Endothelial cell of umbilical vein (primary cell): ENCODE measurements around the gene METTL26. TPM values are rescaled to one million over a fixed set of nuclear protein-coding genes. Genes with fewer than 3 reads are reported as not detected.
A peak's percentile ranks its signal among the peaks of the same experiment; 100 is the strongest.

Source experiments
- BruUV-seq: library from RNA; stranded (reverse); fragments of 400-500 nt; replicated peaks from 2 replicates; lab custom pipeline; 2021; lab: Mats Ljungman, UMichigan
- CTCF ChIA-PET: fragments of 300-600, 350-600 bp; sonication (Branson Sonifier 250); formaldehyde crosslinking; loops from one replicate; lab custom pipeline; 2021; ENCODE audit warnings: antibody characterized with exemption, inconsistent platforms; lab: Charles Lee
- POLR2A ChIA-PET: fragments of 300-600, 350-600 bp; sonication (Branson Sonifier 250); formaldehyde crosslinking; loops from one replicate; lab custom pipeline; 2021; ENCODE audit warnings: antibody characterized with exemption, inconsistent platforms; lab: Charles Lee
- DNase-seq: peaks from one replicate; pipeline ENCODE4 v3.0.0-alpha.2; 2011; ENCODE audit warnings: low read depth, low spot score
- FAIRE-seq: peaks from 2 replicates; lab custom pipeline; 2011; peaks lifted over from hg19 to GRCh38; lab: Jason Lieb, UNC
- H2AFZ ChIP-seq: 2 replicates; pipeline ENCODE4 v1.6.0; 2012; ENCODE audit warnings: low read depth, low read length, control low read depth, inconsistent platforms
- H3K27ac ChIP-seq: 2 replicates; pipeline ENCODE4 v1.5.1; 2011; ENCODE audit warnings: low read depth, mild to moderate bottlenecking, control low read depth, low read length, moderate library complexity; ENCODE audit not compliant: insufficient read depth
- H3K27me3 ChIP-seq, 2 experiments: 2 replicates each; pipeline versions ENCODE4 v1.6.0 to v1.6.1; 2011; ENCODE audit warnings: low read length in 2 of 2, mixed read lengths in 1 of 2; ENCODE audit not compliant: control insufficient read depth in 2 of 2, insufficient read depth in 2 of 2
- H3K36me3 ChIP-seq, 2 experiments: 2 replicates in 1 of 2; 3 replicates in 1 of 2; pipeline ENCODE4 v1.5.1; 2011; ENCODE audit warnings: low read length in 2 of 2, mild to moderate bottlenecking in 1 of 2, moderate library complexity in 1 of 2; ENCODE audit not compliant: control insufficient read depth in 2 of 2, insufficient read depth in 2 of 2; ENCODE audit errors: extremely low read depth in 1 of 2
- H3K4me1 ChIP-seq: 3 replicates; pipeline ENCODE4 v1.5.1; 2011; ENCODE audit warnings: mild to moderate bottlenecking, low read length; ENCODE audit not compliant: control insufficient read depth, insufficient read depth; ENCODE audit errors: extremely low read depth
- H3K4me2 ChIP-seq: 2 replicates; pipeline ENCODE4 v1.6.1; 2011; ENCODE audit warnings: low read length, control low read depth, mixed read lengths; ENCODE audit not compliant: insufficient read depth
- H3K4me3 ChIP-seq, 3 experiments: fragments of 200-600 bp in 1 of 3; sonication (generic), shearing (Covaris generic) in 1 of 3; replicated peaks in 1 of 3; 2 replicates each; pipeline ENCODE4 v1.5.1; 2011 to 2016; ENCODE audit warnings: control low read depth in 3 of 3, low read length in 3 of 3, mild to moderate bottlenecking in 2 of 3, inconsistent platforms in 1 of 3, low read depth in 1 of 3, moderate library complexity in 1 of 3; ENCODE audit not compliant: insufficient read depth in 1 of 3
- H3K79me2 ChIP-seq: 2 replicates; pipeline ENCODE4 v1.6.0; 2012; ENCODE audit warnings: low read length, inconsistent platforms; ENCODE audit not compliant: control insufficient read depth, insufficient read depth
- H3K9ac ChIP-seq: replicated peaks from 2 replicates; pipeline ENCODE3; 2011; ENCODE audit warnings: low read length, control low read depth; ENCODE audit not compliant: insufficient read depth; ENCODE audit errors: extremely low read depth
- H3K9me1 ChIP-seq: replicated peaks from 3 replicates; pipeline ENCODE4 v1.6.0; 2011; ENCODE audit warnings: mild to moderate bottlenecking, low read length; ENCODE audit not compliant: control insufficient read depth, insufficient read depth; ENCODE audit errors: extremely low read depth
- H3K9me3 ChIP-seq: replicated peaks from 2 replicates; pipeline ENCODE4 v1.5.1; 2012; ENCODE audit warnings: low read length, inconsistent platforms; ENCODE audit not compliant: control insufficient read depth, insufficient read depth
- H4K20me1 ChIP-seq: replicated peaks from 2 replicates; pipeline ENCODE3; 2011; ENCODE audit warnings: mild to moderate bottlenecking, low read length; ENCODE audit not compliant: control insufficient read depth, insufficient read depth; ENCODE audit errors: extremely low read depth
- EZH2 ChIP-seq: IDR thresholded peaks from 2 replicates; pipeline ENCODE4 v1.6.1; 2012; ENCODE audit warnings: borderline replicate concordance, low read depth, mild to moderate bottlenecking, moderate library complexity, low read length, inconsistent platforms; ENCODE audit not compliant: severe bottlenecking
- FOS ChIP-seq: IDR thresholded peaks from 2 replicates; pipeline ENCODE4 v1.6.1; 2011; ENCODE audit warnings: mild to moderate bottlenecking, low read length, moderate library complexity, borderline replicate concordance; ENCODE audit not compliant: insufficient read depth
- GATA2 ChIP-seq: IDR thresholded peaks from 2 replicates; pipeline ENCODE4 v1.7.0; 2011; ENCODE audit warnings: low read depth, mild to moderate bottlenecking, moderate library complexity, mixed read lengths, low read length; ENCODE audit not compliant: insufficient read length, insufficient read depth
- JUN ChIP-seq: IDR thresholded peaks from 2 replicates; pipeline ENCODE4 v1.6.1; 2011; ENCODE audit warnings: borderline replicate concordance, low read depth; ENCODE audit not compliant: insufficient read length, insufficient read depth
- MAX ChIP-seq: IDR thresholded peaks from 2 replicates; pipeline ENCODE4 v1.6.1; 2011; ENCODE audit not compliant: insufficient read depth, insufficient read length
- MYC ChIP-seq: IDR thresholded peaks from one replicate; pipeline ENCODE4 v1.6.1; 2011; ENCODE audit warnings: mild to moderate bottlenecking, low read depth, low read length
- POLR2A ChIP-seq: IDR thresholded peaks from 2 replicates; pipeline ENCODE4 v1.6.1; 2012; ENCODE audit warnings: low read depth, mild to moderate bottlenecking, control low read depth, low read length
- POLR2AphosphoS5 ChIP-seq: IDR thresholded peaks from 2 replicates; pipeline ENCODE4 v1.6.1; 2012; ENCODE audit warnings: low read depth, mild to moderate bottlenecking, control low read depth, low read length, moderate library complexity; ENCODE audit not compliant: insufficient read depth
- dilution Hi-C: fragments of 300-500 bp; cut with MboI; formaldehyde crosslinking; loops from one replicate; pipeline ENCODE4 v1.15.0; 2019; ENCODE audit warnings: low sequenced_read_pairs; ENCODE audit not compliant: extremely low pct_ligation_motif_present
- intact Hi-C: fragments of 100-400 bp; cut with micrococcal nuclease; formaldehyde crosslinking; loops from one replicate; pipeline ENCODE4 v1.10.0; 2022
- polyA plus RNA-seq, 4 experiments: library from polyadenylated mRNA; depleted of rRNA in 3 of 4; stranded (reverse) in 3 of 4; unstranded in 1 of 4; fragments of >200 nt; gene quantifications; 2 replicates each; pipeline versions ENCODE4 v1.2.1 to v1.2.3, GENCODE V29; 2011 to 2012; ENCODE audit warnings: missing spikeins in 1 of 4
- total RNA-seq: library from RNA; stranded (reverse); gene quantifications from 2 replicates; pipeline ENCODE4 v1.2.3, GENCODE V29; 2021
- TF ChIP-seq, protein P1 (sequence below), 2 donors: IDR thresholded peaks; 1 replicate in 1 of 2; 2 replicates in 1 of 2; pipeline ENCODE4 v1.5.1; 2011; ENCODE audit warnings: low read length in 2 of 2, mild to moderate bottlenecking in 2 of 2, moderate library complexity in 2 of 2, control low read depth in 1 of 2, inconsistent platforms in 1 of 2, low read depth in 1 of 2; ENCODE audit not compliant: insufficient read depth in 1 of 2; ENCODE audit errors: extremely low read depth in 1 of 2

METTL26 gene
- total and polyA plus RNA-seq, 2 donors (not counting 3 experiments of a cell fraction or from before 2014, with no cell fraction given), result 114 to 138 TPM

DNA sequence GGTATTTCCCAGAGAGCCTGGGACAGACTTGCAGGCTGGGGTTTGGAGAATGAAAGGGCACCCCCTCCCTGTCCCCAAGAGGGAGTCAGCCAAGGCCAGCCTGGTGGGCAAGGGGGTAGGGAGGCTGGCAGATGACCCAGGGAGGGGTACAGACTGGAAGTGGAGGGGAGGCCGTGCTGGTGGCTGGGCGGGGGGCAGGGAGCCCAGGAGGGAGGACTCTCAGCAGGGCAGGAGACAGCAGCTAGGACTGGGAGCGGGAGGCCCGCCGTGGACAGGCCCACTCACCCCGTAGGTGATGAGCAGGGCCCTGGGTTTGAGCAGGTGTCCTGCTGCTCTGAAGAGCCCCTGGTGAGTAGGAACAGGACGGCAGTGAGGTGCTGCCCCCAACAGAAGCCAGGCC is 1.1 kb downstream of the METTL26 start:
- dilution Hi-C loops, result no loop called here
- H3K36me3 ChIP-seq, result no peaks in the 10 kb centered on the region
- no peaks in the 10 kb centered on the region for H3K9me3 ChIP-seq
- H3K27ac ChIP-seq, result no peak overlapping the region
- TF ChIP-seq POLR2AphosphoS5, result no peak
- no peak for TF ChIP-seq JUN
- TF ChIP-seq EZH2, result no peak
- TF ChIP-seq MAX, result no peak
- no peak for TF ChIP-seq FOS
- TF ChIP-seq POLR2A, result no peak
- no peak for TF ChIP-seq MYC
- TF ChIP-seq GATA2, result no peak
- TF ChIP-seq, protein P1, sequence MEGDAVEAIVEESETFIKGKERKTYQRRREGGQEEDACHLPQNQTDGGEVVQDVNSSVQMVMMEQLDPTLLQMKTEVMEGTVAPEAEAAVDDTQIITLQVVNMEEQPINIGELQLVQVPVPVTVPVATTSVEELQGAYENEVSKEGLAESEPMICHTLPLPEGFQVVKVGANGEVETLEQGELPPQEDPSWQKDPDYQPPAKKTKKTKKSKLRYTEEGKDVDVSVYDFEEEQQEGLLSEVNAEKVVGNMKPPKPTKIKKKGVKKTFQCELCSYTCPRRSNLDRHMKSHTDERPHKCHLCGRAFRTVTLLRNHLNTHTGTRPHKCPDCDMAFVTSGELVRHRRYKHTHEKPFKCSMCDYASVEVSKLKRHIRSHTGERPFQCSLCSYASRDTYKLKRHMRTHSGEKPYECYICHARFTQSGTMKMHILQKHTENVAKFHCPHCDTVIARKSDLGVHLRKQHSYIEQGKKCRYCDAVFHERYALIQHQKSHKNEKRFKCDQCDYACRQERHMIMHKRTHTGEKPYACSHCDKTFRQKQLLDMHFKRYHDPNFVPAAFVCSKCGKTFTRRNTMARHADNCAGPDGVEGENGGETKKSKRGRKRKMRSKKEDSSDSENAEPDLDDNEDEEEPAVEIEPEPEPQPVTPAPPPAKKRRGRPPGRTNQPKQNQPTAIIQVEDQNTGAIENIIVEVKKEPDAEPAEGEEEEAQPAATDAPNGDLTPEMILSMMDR (IDR thresholded peaks at IDR 0.05; ENCODE audit: extremely low read depth in 1 of 2, insufficient read depth in 1 of 2, low read depth in 1 of 2, low read length in 2 of 2), result no peak
- peaks cover 8% of the 10 kb centered on the region for H3K79me2 ChIP-seq
- intact Hi-C loops, result no loop called here
- POLR2A ChIA-PET, result no interaction called here
- H3K27me3 ChIP-seq, result no peaks in the 10 kb centered on the region
- peak overlapping the region; percentile 48 for H3K4me2 ChIP-seq
- H2AFZ ChIP-seq, result no peak overlapping the region
- no peak overlapping the region for H3K9ac ChIP-seq
- H3K4me3 ChIP-seq, result peak overlapping the region in 2 of 3 experiments; percentile 61 to 82
- no TSS peak for BruUV-seq
- no peaks in the 10 kb centered on the region for H4K20me1 ChIP-seq
- CTCF ChIA-PET, result interaction anchor here (0.6 to 0.8 kb wide), 2 partner anchors 14 to 45 kb away, joined by 3 read pairs; partner anchors contain the start of gene RAB40C
- H3K4me1 ChIP-seq, result peaks cover 4% of the 10 kb centered on the region
- FAIRE-seq (no peak), DNase-seq (no peak)
- H3K9me1 ChIP-seq, result no peaks in the 10 kb centered on the region
